LNCaP clone FGC (cell line): ENCODE measurements around the gene FBXO47.
"Not testable (repeated sequence)": the region's sequence is repeated elsewhere in the genome, so short reads cannot be mapped to it uniquely, and the experiment has no call there.

Experiments
- DNase-seq: peaks from one replicate; pipeline ENCODE4 v3.0.0-alpha.2; 2011; ENCODE audit warnings: low read depth
- H3K4me3 ChIP-seq: 2 replicates; pipeline ENCODE4 v1.5.1; 2011; ENCODE audit warnings: mild to moderate bottlenecking, low read depth, low read length, control low read depth
- TF ChIP-seq, protein P1 (sequence below): IDR thresholded peaks from 2 replicates; pipeline ENCODE4 v1.5.1; 2012; ENCODE audit warnings: mild to moderate bottlenecking; ENCODE audit not compliant: control insufficient read depth, insufficient read depth; ENCODE audit errors: extremely low read depth

FBXO47 gene

DNA sequence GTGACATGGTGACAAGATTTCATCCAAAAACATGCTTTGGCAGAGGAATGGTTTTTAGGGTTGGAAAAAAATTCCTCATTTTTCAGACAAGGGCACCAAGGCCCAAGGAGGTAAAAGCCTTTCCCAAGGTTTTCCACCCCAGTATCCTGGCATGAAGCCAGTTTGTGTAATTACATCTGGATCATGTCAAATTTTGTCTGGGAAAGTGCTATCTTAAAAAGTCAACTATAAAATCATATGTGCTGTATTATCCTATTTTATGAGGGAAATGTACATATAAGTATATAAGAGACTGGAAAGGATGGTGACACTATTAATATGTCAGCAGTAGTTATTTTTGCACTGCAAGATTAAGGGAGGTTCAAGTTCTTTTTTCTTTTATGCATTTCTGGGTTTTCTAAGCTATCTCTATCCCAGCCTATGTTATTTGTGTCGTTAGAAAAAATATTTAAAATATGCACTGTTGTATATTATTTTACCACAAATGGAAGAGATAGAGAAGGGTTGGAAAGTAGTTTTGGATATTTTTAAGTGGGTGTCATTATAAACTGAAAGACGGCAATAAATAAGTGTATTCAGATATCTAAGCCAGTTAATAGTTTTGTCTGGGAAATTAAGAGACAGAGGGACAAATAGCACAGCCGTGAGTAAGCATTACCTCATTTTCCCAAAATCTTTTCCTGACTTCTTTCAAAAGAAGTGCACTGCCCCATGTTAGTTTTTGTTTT is 13.5 kb upstream of the FBXO47 start:
- TF ChIP-seq, protein P1, sequence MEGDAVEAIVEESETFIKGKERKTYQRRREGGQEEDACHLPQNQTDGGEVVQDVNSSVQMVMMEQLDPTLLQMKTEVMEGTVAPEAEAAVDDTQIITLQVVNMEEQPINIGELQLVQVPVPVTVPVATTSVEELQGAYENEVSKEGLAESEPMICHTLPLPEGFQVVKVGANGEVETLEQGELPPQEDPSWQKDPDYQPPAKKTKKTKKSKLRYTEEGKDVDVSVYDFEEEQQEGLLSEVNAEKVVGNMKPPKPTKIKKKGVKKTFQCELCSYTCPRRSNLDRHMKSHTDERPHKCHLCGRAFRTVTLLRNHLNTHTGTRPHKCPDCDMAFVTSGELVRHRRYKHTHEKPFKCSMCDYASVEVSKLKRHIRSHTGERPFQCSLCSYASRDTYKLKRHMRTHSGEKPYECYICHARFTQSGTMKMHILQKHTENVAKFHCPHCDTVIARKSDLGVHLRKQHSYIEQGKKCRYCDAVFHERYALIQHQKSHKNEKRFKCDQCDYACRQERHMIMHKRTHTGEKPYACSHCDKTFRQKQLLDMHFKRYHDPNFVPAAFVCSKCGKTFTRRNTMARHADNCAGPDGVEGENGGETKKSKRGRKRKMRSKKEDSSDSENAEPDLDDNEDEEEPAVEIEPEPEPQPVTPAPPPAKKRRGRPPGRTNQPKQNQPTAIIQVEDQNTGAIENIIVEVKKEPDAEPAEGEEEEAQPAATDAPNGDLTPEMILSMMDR = no peak
- no peak overlapping the region for H3K4me3 ChIP-seq
- no peak for DNase-seq

GRCh38 chr17:38978180-38978579 is 11.0 kb upstream of the FBXO47 start:
- TF ChIP-seq, protein P1 = no peak
- no peak overlapping the region for H3K4me3 ChIP-seq
- no peak for DNase-seq

DNA sequence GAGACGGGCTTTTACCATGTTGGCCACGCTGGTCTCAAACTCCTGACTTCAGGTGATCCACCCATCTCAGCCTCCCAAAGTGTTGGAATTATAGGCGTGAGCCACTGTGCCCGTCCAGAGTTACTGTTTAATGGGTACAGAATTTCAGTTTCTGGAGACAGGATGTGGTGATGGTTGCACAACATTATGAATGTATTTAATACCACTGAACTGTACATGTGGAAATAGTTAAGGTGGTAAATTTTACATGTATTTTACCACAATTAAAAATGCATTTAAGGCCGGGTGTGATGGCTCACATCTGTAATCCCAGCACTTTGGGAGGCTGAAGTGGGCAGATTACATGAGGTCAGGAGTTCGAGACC is 9.0 kb upstream of the FBXO47 start:
- not testable (repeated sequence) for DNase-seq, H3K4me3 ChIP-seq

DNA sequence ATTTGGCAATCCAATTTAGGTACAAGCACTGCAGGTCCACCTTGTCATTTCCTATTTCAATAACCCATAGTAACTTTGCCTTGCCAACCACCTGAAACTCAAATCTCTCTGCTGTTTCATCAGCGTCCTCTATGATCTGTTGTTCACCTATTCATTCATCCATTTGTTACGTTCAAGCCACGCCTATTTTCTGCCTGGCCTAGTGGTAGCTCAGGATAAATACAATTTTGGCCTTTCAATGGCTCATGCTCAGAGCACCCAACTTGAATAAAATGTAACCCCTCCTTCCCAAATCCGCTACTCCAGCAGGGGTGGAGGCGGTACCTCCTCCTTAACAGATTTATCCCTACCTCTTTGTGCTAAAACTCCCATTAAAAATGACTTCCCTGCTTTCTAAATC is 3.6 kb upstream of the FBXO47 start:
- no peak overlapping the region for H3K4me3 ChIP-seq
- TF ChIP-seq, protein P1 = no peak
- DNase-seq = no peak

DNA sequence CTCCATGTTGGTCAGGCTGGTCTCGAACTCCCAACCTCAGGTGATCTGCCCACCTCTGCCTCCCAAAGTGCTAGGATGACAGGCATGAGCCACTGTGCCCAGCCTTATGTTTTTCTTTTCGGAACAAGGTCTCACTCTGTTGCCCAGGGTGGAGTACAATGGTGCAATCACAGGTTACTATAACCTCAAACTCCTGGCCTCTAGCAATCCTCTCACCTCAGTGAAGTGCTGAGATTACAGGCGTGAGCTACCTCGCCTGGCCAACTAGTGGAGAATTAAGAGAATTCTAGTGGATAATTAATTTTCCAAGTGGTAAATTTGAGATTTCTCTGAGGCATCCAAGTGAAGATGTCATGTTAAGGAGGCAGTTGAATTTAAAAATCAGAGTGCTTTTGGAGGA is 2.9 kb upstream of the FBXO47 start:
- no peak for DNase-seq
- H3K4me3 ChIP-seq = no peak overlapping the region
- TF ChIP-seq, protein P1 = no peak

DNA sequence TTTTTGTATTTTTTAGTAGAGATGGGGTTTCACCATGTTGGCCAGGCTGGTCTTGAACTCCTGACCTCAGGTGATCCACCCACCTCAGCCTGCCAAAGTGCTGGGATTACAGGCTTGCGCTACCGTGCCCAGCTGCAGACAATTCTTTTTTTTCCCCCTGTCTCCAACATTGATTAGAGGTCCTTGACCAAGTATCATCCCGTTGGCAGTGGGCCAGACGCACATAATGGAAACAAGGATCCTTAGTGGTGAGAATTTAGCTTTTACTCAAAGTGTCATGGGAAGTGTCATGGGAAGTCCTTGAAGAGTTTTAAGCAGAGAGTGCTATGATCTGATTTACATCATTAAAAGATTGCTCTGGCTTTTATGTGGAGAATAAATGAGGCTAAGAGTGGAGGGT is 2.1 kb upstream of the FBXO47 start:
- TF ChIP-seq, protein P1 = no peak
- no peak overlapping the region for H3K4me3 ChIP-seq
- no peak for DNase-seq

GRCh38 chr17:38961413-38961812 is 5.8 kb downstream of the FBXO47 start:
- no peak overlapping the region for H3K4me3 ChIP-seq
- TF ChIP-seq, protein P1 = no peak
- DNase-seq = no peak
